Measurements from ENCODE around the gene KCTD16. TPM values are rescaled to one million over a fixed set of nuclear protein-coding genes. Genes with fewer than 3 reads are reported as not detected.

KCTD16 gene
- total RNA-seq, 1 donor from 2014 or later = 4.8 TPM

DNA sequence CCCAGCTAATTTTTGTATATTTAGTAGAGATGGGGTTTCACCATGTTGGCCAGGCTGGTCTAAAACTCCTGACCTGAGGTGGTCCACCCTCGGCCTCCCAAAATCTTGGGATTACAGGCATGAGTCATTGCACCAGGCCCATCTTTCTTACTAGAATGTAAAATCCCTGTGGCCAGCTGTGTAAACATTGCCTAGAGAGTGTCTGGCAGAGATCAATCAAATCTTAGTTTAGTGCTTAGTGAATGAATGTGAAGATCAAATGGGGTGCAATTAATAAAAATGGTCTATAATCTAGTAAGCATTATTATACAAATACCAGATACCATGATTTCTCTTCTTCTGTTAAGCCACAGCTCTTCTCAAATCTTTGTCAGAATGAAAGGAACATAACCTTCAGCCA, 289.9 kb downstream of the KCTD16 start:
- no peak overlapping the region for H3K27ac Mint-ChIP-seq
- no peak overlapping the region for H3K4me3 Mint-ChIP-seq
- no peaks in the 10 kb centered on the region for H3K9me3 Mint-ChIP-seq
- no peaks in the 10 kb centered on the region for H3K4me1 Mint-ChIP-seq
- H3K27me3 Mint-ChIP-seq (ENCODE audit: low read depth) = peaks cover 24% of the 10 kb centered on the region
- no peaks in the 10 kb centered on the region for H3K36me3 Mint-ChIP-seq
- no peak for DNase-seq (ENCODE audit: low spot score in 2 of 2, unreplicated experiment in 2 of 2)
- TF ChIP-seq, protein P1, sequence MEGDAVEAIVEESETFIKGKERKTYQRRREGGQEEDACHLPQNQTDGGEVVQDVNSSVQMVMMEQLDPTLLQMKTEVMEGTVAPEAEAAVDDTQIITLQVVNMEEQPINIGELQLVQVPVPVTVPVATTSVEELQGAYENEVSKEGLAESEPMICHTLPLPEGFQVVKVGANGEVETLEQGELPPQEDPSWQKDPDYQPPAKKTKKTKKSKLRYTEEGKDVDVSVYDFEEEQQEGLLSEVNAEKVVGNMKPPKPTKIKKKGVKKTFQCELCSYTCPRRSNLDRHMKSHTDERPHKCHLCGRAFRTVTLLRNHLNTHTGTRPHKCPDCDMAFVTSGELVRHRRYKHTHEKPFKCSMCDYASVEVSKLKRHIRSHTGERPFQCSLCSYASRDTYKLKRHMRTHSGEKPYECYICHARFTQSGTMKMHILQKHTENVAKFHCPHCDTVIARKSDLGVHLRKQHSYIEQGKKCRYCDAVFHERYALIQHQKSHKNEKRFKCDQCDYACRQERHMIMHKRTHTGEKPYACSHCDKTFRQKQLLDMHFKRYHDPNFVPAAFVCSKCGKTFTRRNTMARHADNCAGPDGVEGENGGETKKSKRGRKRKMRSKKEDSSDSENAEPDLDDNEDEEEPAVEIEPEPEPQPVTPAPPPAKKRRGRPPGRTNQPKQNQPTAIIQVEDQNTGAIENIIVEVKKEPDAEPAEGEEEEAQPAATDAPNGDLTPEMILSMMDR (IDR thresholded peaks at IDR 0.05; ENCODE audit: unreplicated experiment) = no peak

DNA sequence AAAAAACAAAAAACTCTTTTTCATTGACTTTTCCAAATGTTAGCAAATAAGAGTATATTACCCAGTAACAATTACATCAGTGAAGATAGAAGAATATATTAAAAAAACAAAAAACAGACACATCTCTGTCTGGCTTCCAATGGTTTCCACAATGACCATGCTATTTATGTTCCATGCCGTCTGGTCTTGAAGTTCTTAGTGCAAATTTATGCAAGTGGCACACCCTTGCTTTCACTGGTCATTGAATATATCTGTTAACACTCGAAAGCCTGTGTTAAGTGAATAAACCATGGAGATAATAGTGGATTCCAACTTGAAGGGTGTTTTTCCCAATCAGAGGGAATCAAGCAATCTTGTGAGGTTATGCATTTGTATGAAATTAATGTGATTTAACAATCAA, 291.9 kb downstream of the KCTD16 start:
- no peaks in the 10 kb centered on the region for H3K36me3 Mint-ChIP-seq
- H3K27ac Mint-ChIP-seq = no peak overlapping the region
- peaks cover 3% of the 10 kb centered on the region for H3K4me1 Mint-ChIP-seq
- TF ChIP-seq, protein P1 (IDR thresholded peaks at IDR 0.05; ENCODE audit: unreplicated experiment) = no peak
- no peak overlapping the region for H3K4me3 Mint-ChIP-seq
- DNase-seq (ENCODE audit: low spot score in 2 of 2, unreplicated experiment in 2 of 2) = no peak
- no peaks in the 10 kb centered on the region for H3K9me3 Mint-ChIP-seq
- H3K27me3 Mint-ChIP-seq (ENCODE audit: low read depth) = peaks cover 13% of the 10 kb centered on the region

DNA sequence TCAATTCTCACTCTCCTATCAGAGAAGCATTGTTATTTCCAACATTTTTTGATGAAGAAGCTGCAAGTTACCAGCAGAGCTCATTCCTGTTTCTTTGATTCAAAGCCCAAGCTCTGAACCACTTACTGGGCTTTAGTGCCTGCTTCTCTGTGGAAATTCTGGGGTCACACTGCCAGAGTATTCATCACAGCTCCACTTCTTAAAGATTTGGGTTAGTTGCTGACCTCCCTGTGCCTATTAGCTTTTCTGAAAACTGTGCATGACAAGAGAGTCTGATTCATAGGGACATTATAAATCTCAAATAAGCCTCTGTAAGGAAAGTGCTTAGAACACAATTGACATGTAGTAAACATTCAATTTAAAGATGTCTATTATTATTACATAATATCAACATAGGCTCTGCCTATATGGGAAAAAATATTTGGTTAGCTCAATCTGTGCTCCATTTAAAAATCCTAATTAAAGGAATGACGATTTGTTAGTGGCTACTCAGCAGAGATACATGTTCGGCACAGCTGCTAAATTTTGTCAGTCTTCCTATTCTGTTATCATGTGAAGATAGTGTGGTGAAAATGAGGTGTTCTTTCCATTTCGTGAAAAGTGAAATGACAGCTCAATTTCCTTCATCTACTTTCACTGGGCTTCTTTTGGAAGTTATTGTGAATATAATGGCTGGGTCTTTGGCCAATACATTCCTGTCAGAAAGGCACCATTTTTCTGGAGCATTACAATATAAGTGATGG, 293.0 kb downstream of the KCTD16 start:
- peaks cover 12% of the 10 kb centered on the region for H3K27me3 Mint-ChIP-seq (ENCODE audit: low read depth)
- no peak overlapping the region for H3K27ac Mint-ChIP-seq
- TF ChIP-seq, protein P1 (IDR thresholded peaks at IDR 0.05; ENCODE audit: unreplicated experiment) = no peak
- H3K4me3 Mint-ChIP-seq = no peak overlapping the region
- DNase-seq (ENCODE audit: low spot score in 2 of 2, unreplicated experiment in 2 of 2) = no peak
- peaks cover 10% of the 10 kb centered on the region for H3K4me1 Mint-ChIP-seq
- no peaks in the 10 kb centered on the region for H3K9me3 Mint-ChIP-seq
- H3K36me3 Mint-ChIP-seq = no peaks in the 10 kb centered on the region

DNA sequence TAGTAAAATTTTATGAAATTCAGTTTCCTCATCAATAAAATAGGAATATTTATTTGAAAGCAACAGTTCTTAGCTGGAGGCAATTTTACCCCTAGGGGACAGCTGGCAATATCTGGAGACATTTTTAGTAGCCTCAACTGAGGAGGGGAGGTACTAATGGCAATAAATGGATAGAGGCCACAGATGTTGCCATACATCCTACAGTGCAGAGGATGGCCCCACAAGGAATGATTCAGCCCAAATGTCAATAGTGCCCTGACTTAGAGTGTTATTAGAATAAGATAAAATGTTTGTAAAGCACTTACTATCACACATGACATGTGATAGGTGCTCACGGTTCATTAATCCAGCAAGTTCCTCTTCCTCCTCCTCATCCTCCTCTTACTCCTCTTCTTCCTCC, 293.6 kb downstream of the KCTD16 start:
- TF ChIP-seq, protein P1 (IDR thresholded peaks at IDR 0.05; ENCODE audit: unreplicated experiment) = no peak
- H3K4me1 Mint-ChIP-seq = peaks cover 15% of the 10 kb centered on the region
- no peak for DNase-seq (ENCODE audit: low spot score in 2 of 2, unreplicated experiment in 2 of 2)
- no peaks in the 10 kb centered on the region for H3K9me3 Mint-ChIP-seq
- H3K4me3 Mint-ChIP-seq = no peak overlapping the region
- peaks cover 8% of the 10 kb centered on the region for H3K27me3 Mint-ChIP-seq (ENCODE audit: low read depth)
- H3K27ac Mint-ChIP-seq = no peak overlapping the region
- H3K36me3 Mint-ChIP-seq = no peaks in the 10 kb centered on the region

DNA sequence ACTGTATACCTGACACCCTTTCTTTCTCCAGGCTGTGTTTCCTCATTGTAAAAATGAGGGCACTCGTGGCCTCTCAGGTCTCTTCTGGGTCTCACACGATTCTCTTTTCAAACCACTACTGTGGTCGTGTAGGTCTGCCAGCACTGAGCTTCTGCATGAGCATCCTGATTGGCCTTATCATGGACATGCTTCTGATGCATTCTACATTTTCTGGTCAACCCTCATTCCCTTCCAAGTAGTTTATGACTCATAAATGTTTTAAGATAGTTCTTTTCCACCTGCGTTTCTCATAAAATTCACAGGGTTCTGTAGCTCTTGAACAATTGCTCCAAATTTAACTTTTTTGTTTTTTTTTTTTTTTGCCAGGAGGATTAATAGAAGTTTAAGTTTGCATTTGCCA, 294.8 kb downstream of the KCTD16 start:
- DNase-seq (ENCODE audit: low spot score in 2 of 2, unreplicated experiment in 2 of 2) = no peak
- Mint-ChIP-seq H3K9me3 (no peaks in the 10 kb centered on the region), H3K27me3 (ENCODE audit: low read depth) (peaks cover 5% of the 10 kb centered on the region), H3K27ac (no peak overlapping the region), H3K4me1 (peaks cover 16% of the 10 kb centered on the region), H3K36me3 (no peaks in the 10 kb centered on the region), H3K4me3 (no peak overlapping the region)
- TF ChIP-seq, protein P1 (IDR thresholded peaks at IDR 0.05; ENCODE audit: unreplicated experiment) = no peak

All from mesothelial cell of epicardium (in vitro differentiated cells).